H9 (cell line): ENCODE results near the gene SHE. TPM values are rescaled to one million over a fixed set of nuclear protein-coding genes. Genes with fewer than 3 reads are reported as not detected.

Experiments used
- DNase-seq: peaks from one replicate; pipeline ENCODE4 v3.0.0-alpha.2; 2017
- H2AFZ ChIP-seq: one replicate; pipeline ENCODE4 v1.6.1; 2013; ENCODE audit warnings: mild to moderate bottlenecking, low read length, control low read depth, moderate library complexity
- H2AK5ac ChIP-seq: 2 replicates; pipeline ENCODE4 v1.6.1; 2013; ENCODE audit warnings: low read length, control low read depth, mixed read lengths; ENCODE audit not compliant: insufficient read length
- H2BK120ac ChIP-seq: one replicate; pipeline ENCODE4 v1.6.1; 2013; ENCODE audit warnings: low read depth, mild to moderate bottlenecking, low read length, control low read depth, inconsistent platforms; ENCODE audit not compliant: poor library complexity, severe bottlenecking
- H2BK12ac ChIP-seq: 2 replicates; pipeline ENCODE4 v1.6.1; 2013; ENCODE audit warnings: low read length, control low read depth, mixed read lengths, low read depth; ENCODE audit not compliant: insufficient read length
- H2BK15ac ChIP-seq: 2 replicates; pipeline ENCODE4 v1.6.1; 2013; ENCODE audit warnings: low read depth, low read length, control low read depth
- H2BK20ac ChIP-seq: one replicate; pipeline ENCODE4 v1.6.1; 2013; ENCODE audit warnings: low read depth, mild to moderate bottlenecking, low read length, control low read depth, inconsistent platforms; ENCODE audit not compliant: poor library complexity, severe bottlenecking
- H2BK5ac ChIP-seq: 2 replicates; pipeline ENCODE4 v1.6.1; 2013; ENCODE audit warnings: low read length, control low read depth, mixed read lengths; ENCODE audit not compliant: insufficient read length
- H3K14ac ChIP-seq: 2 replicates; pipeline ENCODE4 v1.6.1; 2013; ENCODE audit warnings: low read length, control low read depth; ENCODE audit not compliant: insufficient read depth
- H3K18ac ChIP-seq: 2 replicates; pipeline ENCODE4 v1.6.1; 2013; ENCODE audit warnings: low read depth, mild to moderate bottlenecking, mixed read lengths, low read length, control low read depth; ENCODE audit not compliant: insufficient read length
- H3K23ac ChIP-seq: 2 replicates; pipeline ENCODE4 v1.6.1; 2013; ENCODE audit warnings: low read length, control low read depth, mixed read lengths, low read depth; ENCODE audit not compliant: insufficient read length
- H3K23me2 ChIP-seq: 2 replicates; pipeline ENCODE4 v1.6.1; 2013; ENCODE audit warnings: low read depth, mild to moderate bottlenecking, mixed read lengths, low read length, control low read depth; ENCODE audit not compliant: insufficient read length, poor library complexity, severe bottlenecking
- H3K27ac ChIP-seq: 2 replicates; pipeline ENCODE4 v1.5.1; 2013; ENCODE audit warnings: low read length, control low read depth, mixed read lengths, low read depth; ENCODE audit not compliant: insufficient read length
- H3K27me3 ChIP-seq: 2 replicates; pipeline ENCODE4 v1.6.1; 2013; ENCODE audit warnings: low read length, control low read depth, inconsistent platforms; ENCODE audit not compliant: insufficient read depth
- H3K4ac ChIP-seq: 2 replicates; pipeline ENCODE4 v1.6.1; 2013; ENCODE audit warnings: low read depth, mild to moderate bottlenecking, control low read depth, inconsistent platforms, low read length, moderate library complexity
- H3K4me1 ChIP-seq: 2 replicates; pipeline ENCODE4 v1.6.1; 2013; ENCODE audit warnings: low read length, control low read depth, inconsistent platforms; ENCODE audit not compliant: insufficient read depth
- H3K4me2 ChIP-seq: 2 replicates; pipeline ENCODE4 v1.6.1; 2013; ENCODE audit warnings: low read length, control low read depth, mixed read lengths; ENCODE audit not compliant: insufficient read length, insufficient read depth
- H3K56ac ChIP-seq: 2 replicates; pipeline ENCODE4 v1.6.1; 2013; ENCODE audit warnings: low read depth, mild to moderate bottlenecking, mixed read lengths, low read length, control low read depth; ENCODE audit not compliant: insufficient read length
- H3K79me1 ChIP-seq: 2 replicates; pipeline ENCODE4 v1.6.1; 2013; ENCODE audit warnings: low read depth, mild to moderate bottlenecking, moderate library complexity, low read length, control low read depth, inconsistent platforms; ENCODE audit not compliant: insufficient read depth, poor library complexity, severe bottlenecking
- H3K79me2 ChIP-seq: 2 replicates; pipeline ENCODE4 v1.6.1; 2013; ENCODE audit warnings: low read length, control low read depth, inconsistent platforms; ENCODE audit not compliant: insufficient read depth
- H3K9ac ChIP-seq: 2 replicates; pipeline ENCODE4 v1.6.1; 2013; ENCODE audit warnings: low read length, control low read depth, mixed read lengths; ENCODE audit not compliant: insufficient read length; ENCODE audit errors: extremely low read depth
- H3K9me3 ChIP-seq: one replicate; pipeline ENCODE4 v1.6.1; 2013; ENCODE audit warnings: low read depth, low read length, inconsistent platforms; ENCODE audit not compliant: control insufficient read depth
- H3T11ph ChIP-seq: one replicate; pipeline ENCODE4 v1.6.1; 2013; ENCODE audit warnings: mild to moderate bottlenecking, low read length, control low read depth, inconsistent platforms
- H4K20me1 ChIP-seq: one replicate; pipeline ENCODE4 v1.6.1; 2013; ENCODE audit not compliant: control insufficient read depth, insufficient read length, insufficient read depth
- H4K5ac ChIP-seq: 2 replicates; pipeline ENCODE4 v1.6.1; 2013; ENCODE audit warnings: low read depth, mild to moderate bottlenecking, mixed read lengths, low read length, control low read depth; ENCODE audit not compliant: insufficient read length
- H4K8ac ChIP-seq: replicated peaks from 2 replicates; pipeline ENCODE4 v1.6.1; 2013; ENCODE audit warnings: low read length, control low read depth, mixed read lengths, low read depth; ENCODE audit not compliant: insufficient read length
- H4K91ac ChIP-seq: 2 replicates; pipeline ENCODE4 v1.6.1; 2013; ENCODE audit warnings: low read depth, mild to moderate bottlenecking, moderate library complexity, mixed read lengths, low read length, control low read depth; ENCODE audit not compliant: insufficient read length
- H3K27ac Mint-ChIP-seq, 3 experiments: 2 replicates in 2 of 3; 3 replicates in 1 of 3; pipeline ENCODE4 v1.8.0; 2020 to 2021; ENCODE audit warnings: mixed read lengths in 3 of 3, mild to moderate bottlenecking in 1 of 3, moderate library complexity in 1 of 3
- H3K27me3 Mint-ChIP-seq: 2 replicates; pipeline ENCODE4 v1.8.0; 2021; ENCODE audit warnings: low read depth, mild to moderate bottlenecking, moderate library complexity, mixed read lengths
- H3K36me3 Mint-ChIP-seq, 3 experiments: 2 replicates in 2 of 3; 3 replicates in 1 of 3; pipeline ENCODE4 v1.8.0; 2020 to 2021; ENCODE audit warnings: low read depth in 3 of 3, mixed read lengths in 3 of 3; ENCODE audit not compliant: insufficient read depth in 1 of 3
- H3K4me1 Mint-ChIP-seq, 2 experiments: 2 replicates each; pipeline ENCODE4 v1.8.0; 2020; ENCODE audit warnings: mixed read lengths in 2 of 2
- H3K4me3 Mint-ChIP-seq, 2 experiments: 2 replicates in 1 of 2; 3 replicates in 1 of 2; pipeline ENCODE4 v1.8.0; 2020 to 2021; ENCODE audit warnings: mild to moderate bottlenecking in 2 of 2, mixed read lengths in 2 of 2, moderate library complexity in 1 of 2
- H3K9me3 Mint-ChIP-seq, 2 experiments: 2 replicates in 1 of 2; 3 replicates in 1 of 2; pipeline ENCODE4 v1.8.0; 2020; ENCODE audit warnings: mild to moderate bottlenecking in 2 of 2, mixed read lengths in 2 of 2, moderate library complexity in 1 of 2
- WGBS: extraction: QIAGEN DNeasy Blood & Tissue Kit; methylation state at CpG from one replicate; pipeline ENCODE4 v1.1.7; 2013; ENCODE audit warnings: missing lambda C conversion rate, low lambda C conversion rate, mixed read lengths; ENCODE audit not compliant: insufficient read length; ENCODE audit errors: extremely low coverage; 5-methylcytosine and 5-hydroxymethylcytosine counted together
- total RNA-seq: library from RNA; stranded (reverse); gene quantifications from 2 replicates; pipeline ENCODE4 v1.2.1, GENCODE V29; 2021
- TF ChIP-seq, protein P1 (sequence below): fragments of 200-600 bp; sonication (generic); conservative IDR thresholded peaks from 3 replicates; pipeline ENCODE4 v1.8.0; 2021; ENCODE audit warnings: antibody characterized with exemption, mild to moderate bottlenecking

SHE gene
- total RNA-seq, 1 experiment from 2014 or later: 0.48 TPM

DNA sequence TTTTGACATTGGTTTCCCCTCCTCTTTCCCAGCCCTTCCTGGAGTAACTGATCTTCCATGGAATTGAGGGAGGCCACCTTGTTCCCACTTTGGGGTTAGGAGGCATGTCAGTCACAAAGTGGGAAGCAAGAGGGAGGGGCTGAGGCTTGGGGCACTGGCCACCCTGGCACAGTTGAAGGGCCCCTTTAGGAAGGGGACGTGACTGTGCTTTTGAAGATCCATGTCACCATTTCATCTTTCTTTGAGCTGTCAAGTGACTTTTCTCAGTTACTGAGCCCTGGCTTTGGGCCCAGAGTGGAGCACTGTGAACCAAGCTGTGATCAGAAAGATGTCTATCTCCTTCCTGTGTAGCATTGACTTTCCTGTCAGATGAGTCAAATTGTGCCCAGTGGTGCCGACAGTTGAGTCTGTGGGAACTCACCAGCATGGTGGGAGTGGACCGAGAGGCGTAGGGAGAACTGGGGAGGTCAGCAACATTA, 38.7 kb downstream of the SHE start:
- Histone ChIP-seq H2BK15ac (no peak overlapping the region), H4K20me1 (no peaks in the 10 kb centered on the region), H3K4ac (no peak overlapping the region; the same call in 1 of the 2 replicates), H3K27me3 (no peaks in the 10 kb centered on the region), H2BK20ac (no peak overlapping the region), H3K27ac (no peak overlapping the region), H3K23me2 (no peaks in the 10 kb centered on the region), H4K8ac (no peak overlapping the region), H3K23ac (no peak overlapping the region), H2BK5ac (no peak overlapping the region), H2AK5ac (no peak overlapping the region), H3K4me2 (no peak overlapping the region), H3K9me3 (no peaks in the 10 kb centered on the region), H3K56ac (no peak overlapping the region), H2BK120ac (no peak overlapping the region), H3K18ac (peak overlapping the region; percentile 62), H3K79me1 (no peaks in the 10 kb centered on the region), H2BK12ac (peak overlapping the region; percentile 29), H3T11ph (no peak overlapping the region), H3K14ac (no peak overlapping the region), H3K79me2 (no peaks in the 10 kb centered on the region), H3K9ac (no peak overlapping the region), H4K5ac (no peak overlapping the region), H4K91ac (peak overlapping the region; percentile 26), H3K4me1 (peaks cover 2% of the 10 kb centered on the region; the same call in 1 of the 2 replicates), H2AFZ (no peak overlapping the region)
- H3K27ac Mint-ChIP-seq: peak overlapping the region in 1 of 3 experiments; percentile 85; a peak in 2 of 7 replicates
- no peaks in the 10 kb centered on the region; a peak in 1 of 7 replicates for H3K36me3 Mint-ChIP-seq
- no CpG with 5 or more reads among the region's 4 CpGs for WGBS
- no peak overlapping the region for H3K4me3 Mint-ChIP-seq
- no peaks in the 10 kb centered on the region for H3K9me3 Mint-ChIP-seq
- no peaks in the 10 kb centered on the region for H3K27me3 Mint-ChIP-seq
- DNase-seq: no peak
- TF ChIP-seq, protein P1, sequence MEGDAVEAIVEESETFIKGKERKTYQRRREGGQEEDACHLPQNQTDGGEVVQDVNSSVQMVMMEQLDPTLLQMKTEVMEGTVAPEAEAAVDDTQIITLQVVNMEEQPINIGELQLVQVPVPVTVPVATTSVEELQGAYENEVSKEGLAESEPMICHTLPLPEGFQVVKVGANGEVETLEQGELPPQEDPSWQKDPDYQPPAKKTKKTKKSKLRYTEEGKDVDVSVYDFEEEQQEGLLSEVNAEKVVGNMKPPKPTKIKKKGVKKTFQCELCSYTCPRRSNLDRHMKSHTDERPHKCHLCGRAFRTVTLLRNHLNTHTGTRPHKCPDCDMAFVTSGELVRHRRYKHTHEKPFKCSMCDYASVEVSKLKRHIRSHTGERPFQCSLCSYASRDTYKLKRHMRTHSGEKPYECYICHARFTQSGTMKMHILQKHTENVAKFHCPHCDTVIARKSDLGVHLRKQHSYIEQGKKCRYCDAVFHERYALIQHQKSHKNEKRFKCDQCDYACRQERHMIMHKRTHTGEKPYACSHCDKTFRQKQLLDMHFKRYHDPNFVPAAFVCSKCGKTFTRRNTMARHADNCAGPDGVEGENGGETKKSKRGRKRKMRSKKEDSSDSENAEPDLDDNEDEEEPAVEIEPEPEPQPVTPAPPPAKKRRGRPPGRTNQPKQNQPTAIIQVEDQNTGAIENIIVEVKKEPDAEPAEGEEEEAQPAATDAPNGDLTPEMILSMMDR: no peak
- H3K4me1 Mint-ChIP-seq: peaks cover 12 to 20% of the 10 kb centered on the region in 2 experiments
